ENCODE results near the gene UBA52.

DNA sequence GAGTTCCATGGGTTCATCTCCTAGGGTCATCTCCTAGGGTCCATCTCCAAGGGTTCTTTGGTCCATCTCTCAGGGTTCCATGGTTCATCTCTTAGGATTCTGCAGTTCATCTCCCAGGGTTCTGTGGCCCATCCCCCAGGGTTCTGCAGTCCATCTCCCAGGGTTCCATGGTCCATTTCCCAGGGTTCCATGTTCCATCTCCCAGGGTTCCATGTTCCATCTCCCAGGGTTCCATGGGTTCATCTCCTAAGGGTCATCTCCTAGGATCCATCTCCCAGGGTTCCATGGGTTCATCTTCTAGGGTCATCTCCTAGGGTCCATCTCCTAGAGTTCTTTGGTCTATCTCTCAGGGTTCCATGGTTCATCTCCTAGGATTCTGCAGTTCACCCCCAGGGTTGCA lies 45.9 kb downstream of the UBA52 start:
- TF ChIP-seq, protein P1, sequence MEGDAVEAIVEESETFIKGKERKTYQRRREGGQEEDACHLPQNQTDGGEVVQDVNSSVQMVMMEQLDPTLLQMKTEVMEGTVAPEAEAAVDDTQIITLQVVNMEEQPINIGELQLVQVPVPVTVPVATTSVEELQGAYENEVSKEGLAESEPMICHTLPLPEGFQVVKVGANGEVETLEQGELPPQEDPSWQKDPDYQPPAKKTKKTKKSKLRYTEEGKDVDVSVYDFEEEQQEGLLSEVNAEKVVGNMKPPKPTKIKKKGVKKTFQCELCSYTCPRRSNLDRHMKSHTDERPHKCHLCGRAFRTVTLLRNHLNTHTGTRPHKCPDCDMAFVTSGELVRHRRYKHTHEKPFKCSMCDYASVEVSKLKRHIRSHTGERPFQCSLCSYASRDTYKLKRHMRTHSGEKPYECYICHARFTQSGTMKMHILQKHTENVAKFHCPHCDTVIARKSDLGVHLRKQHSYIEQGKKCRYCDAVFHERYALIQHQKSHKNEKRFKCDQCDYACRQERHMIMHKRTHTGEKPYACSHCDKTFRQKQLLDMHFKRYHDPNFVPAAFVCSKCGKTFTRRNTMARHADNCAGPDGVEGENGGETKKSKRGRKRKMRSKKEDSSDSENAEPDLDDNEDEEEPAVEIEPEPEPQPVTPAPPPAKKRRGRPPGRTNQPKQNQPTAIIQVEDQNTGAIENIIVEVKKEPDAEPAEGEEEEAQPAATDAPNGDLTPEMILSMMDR (IDR thresholded peaks at IDR 0.05; ENCODE audit: insufficient read depth, low read length, poor library complexity, severe bottlenecking) = no peak
- no peak for TF ChIP-seq EZH2phosphoT487 (conservative IDR thresholded peaks at IDR 0.05; ENCODE audit: low read length)
